BJ (cell line): ENCODE measurements around the gene EPAS1. TPM values are rescaled to one million over a fixed set of nuclear protein-coding genes. Genes with fewer than 3 reads are reported as not detected.

ENCODE experiments used
- CTCF ChIA-PET: fragments of 350-600 bp; formaldehyde crosslinking; extraction: SDS; loops from one replicate; lab custom pipeline; 2021; ENCODE audit warnings: antibody characterized with exemption, inconsistent platforms; lab: Yijun Ruan, JAX
- POLR2A ChIA-PET: fragments of 300-600 bp; sonication (Branson Sonifier 250); formaldehyde crosslinking; extraction: SDS; loops from one replicate; lab custom pipeline; 2021; ENCODE audit warnings: antibody characterized with exemption; lab: Charles Lee
- DNase-seq: peaks from one replicate; pipeline ENCODE4 v3.0.0-alpha.2; 2011; ENCODE audit warnings: low read depth
- H3K27me3 ChIP-seq: 2 replicates; pipeline ENCODE4 v1.6.0; 2011; ENCODE audit warnings: low read length; ENCODE audit not compliant: control insufficient read depth, insufficient read depth
- H3K36me3 ChIP-seq: 2 replicates; pipeline ENCODE4 v1.5.1; 2011; ENCODE audit warnings: low read length; ENCODE audit not compliant: control insufficient read depth, insufficient read depth
- H3K4me3 ChIP-seq: 2 replicates; pipeline ENCODE4 v1.5.1; 2011; ENCODE audit warnings: low read depth, mild to moderate bottlenecking, control low read depth, low read length
- polyA plus RNA-seq: library from polyadenylated mRNA; depleted of rRNA; stranded (reverse); fragments of >200 nt; gene quantifications from 2 replicates; pipeline ENCODE4 v1.2.3, GENCODE V29; 2011
- TF ChIP-seq, protein P1 (sequence below): IDR thresholded peaks from 2 replicates; pipeline ENCODE4 v1.5.1; 2011; ENCODE audit warnings: low read depth, mild to moderate bottlenecking, control low read depth, inconsistent platforms, low read length, moderate library complexity; ENCODE audit not compliant: insufficient read depth

EPAS1 gene
- polyA plus RNA-seq, 1 experiment, result 531 TPM

DNA sequence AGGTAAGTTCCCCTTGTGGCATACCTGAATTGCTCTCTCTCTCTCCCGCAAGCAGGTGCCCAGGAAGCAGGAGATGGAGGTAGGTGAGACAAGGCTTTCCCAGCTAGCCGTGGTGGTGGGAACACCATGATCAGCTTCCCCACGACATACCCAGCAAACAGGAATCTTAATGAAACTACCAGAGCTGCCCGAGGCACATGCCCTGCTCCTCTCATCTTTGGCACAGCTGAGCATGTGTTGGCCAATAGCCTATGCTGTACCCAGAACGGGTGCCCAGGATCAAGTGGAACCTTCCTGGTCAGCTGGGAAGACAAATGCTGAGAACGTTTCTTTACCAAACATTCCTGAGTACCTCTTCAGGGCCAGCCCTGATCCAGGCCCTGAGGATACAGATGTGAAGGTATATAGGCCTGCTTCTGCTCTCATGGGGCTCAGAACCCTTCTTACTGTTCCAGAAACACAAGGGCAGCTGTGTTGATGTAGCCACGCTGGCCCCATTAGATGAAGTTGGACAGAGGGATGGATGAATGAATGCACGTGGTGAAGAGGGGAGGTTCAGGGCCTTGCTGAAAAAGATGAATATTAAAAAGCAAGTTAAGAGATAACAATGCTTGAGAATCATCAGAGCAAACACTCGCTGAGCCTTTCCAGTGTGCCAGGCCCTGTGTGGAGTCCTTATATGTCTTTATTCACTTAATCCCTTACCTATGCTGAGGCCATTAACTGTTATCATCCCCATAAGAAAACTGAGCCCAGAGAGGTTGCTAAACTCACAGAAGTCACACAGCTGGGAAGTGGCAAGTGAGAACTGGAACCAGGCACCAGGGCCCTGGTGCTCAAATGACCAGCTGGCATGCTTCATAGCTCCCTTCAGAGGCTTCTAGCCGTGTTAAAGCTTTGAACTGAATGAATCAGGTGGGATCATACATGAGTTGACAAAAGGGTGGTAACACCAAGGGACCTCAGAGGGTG, 113.4 kb downstream of the EPAS1 start:
- no peak overlapping the region for H3K4me3 ChIP-seq
- no peak for DNase-seq
- no peaks in the 10 kb centered on the region for H3K36me3 ChIP-seq
- CTCF ChIA-PET, result interaction anchor here (0.5 kb wide), 1 partner anchor 29 kb away, joined by 3 read pairs; no protein-coding TSS in a partner anchor
- POLR2A ChIA-PET, result interaction anchor here (0.5 kb wide), 1 partner anchor 246 kb away, joined by 3 read pairs; no protein-coding TSS in a partner anchor
- no peaks in the 10 kb centered on the region for H3K27me3 ChIP-seq
- TF ChIP-seq, protein P1, sequence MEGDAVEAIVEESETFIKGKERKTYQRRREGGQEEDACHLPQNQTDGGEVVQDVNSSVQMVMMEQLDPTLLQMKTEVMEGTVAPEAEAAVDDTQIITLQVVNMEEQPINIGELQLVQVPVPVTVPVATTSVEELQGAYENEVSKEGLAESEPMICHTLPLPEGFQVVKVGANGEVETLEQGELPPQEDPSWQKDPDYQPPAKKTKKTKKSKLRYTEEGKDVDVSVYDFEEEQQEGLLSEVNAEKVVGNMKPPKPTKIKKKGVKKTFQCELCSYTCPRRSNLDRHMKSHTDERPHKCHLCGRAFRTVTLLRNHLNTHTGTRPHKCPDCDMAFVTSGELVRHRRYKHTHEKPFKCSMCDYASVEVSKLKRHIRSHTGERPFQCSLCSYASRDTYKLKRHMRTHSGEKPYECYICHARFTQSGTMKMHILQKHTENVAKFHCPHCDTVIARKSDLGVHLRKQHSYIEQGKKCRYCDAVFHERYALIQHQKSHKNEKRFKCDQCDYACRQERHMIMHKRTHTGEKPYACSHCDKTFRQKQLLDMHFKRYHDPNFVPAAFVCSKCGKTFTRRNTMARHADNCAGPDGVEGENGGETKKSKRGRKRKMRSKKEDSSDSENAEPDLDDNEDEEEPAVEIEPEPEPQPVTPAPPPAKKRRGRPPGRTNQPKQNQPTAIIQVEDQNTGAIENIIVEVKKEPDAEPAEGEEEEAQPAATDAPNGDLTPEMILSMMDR, result no peak

DNA sequence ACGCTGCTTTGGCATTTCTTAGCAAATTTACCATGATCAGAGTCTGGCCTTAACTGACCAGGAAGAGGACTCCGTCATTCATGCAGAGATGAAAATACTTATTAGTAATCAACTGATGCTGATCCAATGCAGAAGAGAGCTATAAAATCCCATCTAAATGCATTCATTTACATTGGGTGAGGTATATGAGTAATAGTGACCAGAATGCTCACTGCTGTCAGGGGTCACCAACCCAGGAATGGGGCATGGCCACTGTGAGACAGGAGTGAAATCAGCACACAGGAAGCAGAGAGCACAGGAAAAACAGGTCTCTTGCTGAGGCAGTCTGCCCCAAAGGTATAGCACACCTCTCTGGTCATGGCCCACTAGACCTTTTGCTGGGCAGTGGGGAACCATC, 114.0 kb downstream of the EPAS1 start:
- ChIA-PET CTCF (no interaction called here), POLR2A (interaction anchor here (0.5 kb wide), 1 partner anchor 246 kb away, joined by 3 read pairs; no protein-coding TSS in a partner anchor)
- DNase-seq, result no peak
- no peaks in the 10 kb centered on the region for H3K27me3 ChIP-seq
- no peak overlapping the region for H3K4me3 ChIP-seq
- TF ChIP-seq, protein P1, result no peak
- no peaks in the 10 kb centered on the region for H3K36me3 ChIP-seq

DNA sequence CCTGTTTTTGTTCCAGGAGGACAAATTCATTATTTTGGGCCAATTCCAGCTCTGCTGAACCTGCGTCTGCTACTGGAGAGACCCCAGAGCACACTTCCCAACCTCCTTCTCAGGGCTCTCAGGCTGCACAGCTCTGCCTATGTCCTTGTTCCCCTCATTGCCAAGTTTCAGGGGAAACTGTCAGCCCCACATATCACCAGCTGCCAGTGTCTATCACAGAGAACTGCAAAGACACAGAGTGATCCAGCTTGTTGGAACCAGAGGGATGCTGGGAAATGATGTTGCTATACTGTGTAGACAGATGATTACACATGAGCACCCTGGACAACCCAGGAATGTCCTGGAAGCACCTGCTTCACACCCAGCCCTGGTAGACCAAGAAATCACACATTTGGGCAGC, 114.8 kb downstream of the EPAS1 start:
- TF ChIP-seq, protein P1, result no peak
- DNase-seq, result no peak
- no peaks in the 10 kb centered on the region for H3K36me3 ChIP-seq
- ChIA-PET POLR2A (no interaction called here), CTCF (interaction anchor here (1.5 kb wide), 1 partner anchor 11 kb away, joined by 5 read pairs; no protein-coding TSS in a partner anchor)
- H3K4me3 ChIP-seq, result no peak overlapping the region
- no peaks in the 10 kb centered on the region for H3K27me3 ChIP-seq

DNA sequence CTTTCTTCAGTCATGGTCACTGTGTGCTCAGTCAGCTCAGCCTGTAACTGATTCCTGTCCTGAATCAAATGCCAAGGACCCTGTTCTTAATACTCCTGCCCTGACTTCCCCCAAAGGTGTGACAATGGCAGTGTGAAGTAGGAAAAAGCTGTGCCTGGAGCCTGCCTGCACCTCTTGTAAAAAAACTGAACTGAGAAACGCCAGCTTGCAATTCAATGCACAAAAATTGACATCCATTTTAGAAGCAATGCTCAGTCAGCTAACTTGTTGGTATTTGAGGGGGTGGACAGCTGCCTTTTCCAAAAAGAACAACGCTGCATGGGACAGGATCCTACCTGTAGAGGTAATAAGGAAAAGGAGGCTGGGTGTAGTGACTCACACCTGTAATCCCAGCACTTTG, 115.9 kb downstream of the EPAS1 start:
- H3K4me3 ChIP-seq, result no peak overlapping the region
- no peak for DNase-seq
- CTCF ChIA-PET, result interaction anchor here (1.5 kb wide), 1 partner anchor 12 kb away, joined by 5 read pairs; no protein-coding TSS in a partner anchor
- TF ChIP-seq, protein P1, result no peak
- POLR2A ChIA-PET, result interaction anchor here (0.6 kb wide), 1 partner anchor 31 kb away, joined by 3 read pairs; no protein-coding TSS in a partner anchor
- no peaks in the 10 kb centered on the region for H3K36me3 ChIP-seq
- H3K27me3 ChIP-seq, result no peaks in the 10 kb centered on the region

DNA sequence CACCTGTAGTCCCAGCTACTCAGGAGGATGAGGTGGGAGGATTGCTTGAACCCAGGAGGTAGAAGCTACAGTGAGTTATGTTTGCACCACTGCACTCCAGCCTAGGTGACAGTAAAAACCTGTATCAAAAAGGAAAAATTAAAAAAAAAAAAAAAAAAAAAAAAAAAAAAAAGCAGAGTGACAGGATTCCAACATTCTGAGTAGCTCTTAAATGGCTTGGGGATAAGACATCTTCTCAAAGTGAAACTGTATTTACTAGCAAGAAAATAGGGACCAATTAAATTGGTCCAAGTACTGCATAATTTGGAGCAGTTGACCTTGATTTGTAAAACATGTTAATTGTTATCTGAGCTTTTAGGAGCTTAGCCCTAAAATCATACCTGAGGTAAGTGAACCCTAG, 116.4 kb downstream of the EPAS1 start:
- no peak overlapping the region for H3K4me3 ChIP-seq
- TF ChIP-seq, protein P1, result no peak
- H3K27me3 ChIP-seq, result no peaks in the 10 kb centered on the region
- POLR2A ChIA-PET, result interaction anchor here (0.6 kb wide), 2 partner anchors 32 to 946 kb away, joined by 3 to 4 read pairs; no protein-coding TSS in a partner anchor
- CTCF ChIA-PET, result no interaction called here
- no peaks in the 10 kb centered on the region for H3K36me3 ChIP-seq
- DNase-seq, result no peak
